Measurements from ENCODE around the gene S100A5.
"Not testable (repeated sequence)": the region's sequence is repeated elsewhere in the genome, so short reads cannot be mapped to it uniquely, and the experiment has no call there.

Gene S100A5

DNA sequence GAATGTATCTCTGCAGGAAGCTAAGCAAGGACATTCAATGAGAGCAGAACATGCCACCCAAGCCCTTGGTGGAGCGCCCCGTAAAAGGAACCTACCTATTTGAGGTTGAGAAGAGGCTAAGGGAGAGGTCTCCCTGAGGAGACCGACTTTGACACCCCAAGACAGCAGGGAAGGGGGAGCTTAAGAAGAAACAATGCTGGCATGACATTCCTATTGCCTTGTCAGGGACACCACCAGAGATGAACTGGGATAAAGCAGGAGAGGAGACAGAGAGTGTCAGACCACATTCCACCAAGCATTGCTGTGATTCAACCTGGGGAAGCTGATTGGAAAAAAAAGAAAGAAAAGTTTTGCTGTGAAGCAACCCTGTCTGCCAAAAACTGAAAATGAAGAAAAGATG lies 38.2 kb upstream of the S100A5 start:
- TF ChIP-seq, protein P1, sequence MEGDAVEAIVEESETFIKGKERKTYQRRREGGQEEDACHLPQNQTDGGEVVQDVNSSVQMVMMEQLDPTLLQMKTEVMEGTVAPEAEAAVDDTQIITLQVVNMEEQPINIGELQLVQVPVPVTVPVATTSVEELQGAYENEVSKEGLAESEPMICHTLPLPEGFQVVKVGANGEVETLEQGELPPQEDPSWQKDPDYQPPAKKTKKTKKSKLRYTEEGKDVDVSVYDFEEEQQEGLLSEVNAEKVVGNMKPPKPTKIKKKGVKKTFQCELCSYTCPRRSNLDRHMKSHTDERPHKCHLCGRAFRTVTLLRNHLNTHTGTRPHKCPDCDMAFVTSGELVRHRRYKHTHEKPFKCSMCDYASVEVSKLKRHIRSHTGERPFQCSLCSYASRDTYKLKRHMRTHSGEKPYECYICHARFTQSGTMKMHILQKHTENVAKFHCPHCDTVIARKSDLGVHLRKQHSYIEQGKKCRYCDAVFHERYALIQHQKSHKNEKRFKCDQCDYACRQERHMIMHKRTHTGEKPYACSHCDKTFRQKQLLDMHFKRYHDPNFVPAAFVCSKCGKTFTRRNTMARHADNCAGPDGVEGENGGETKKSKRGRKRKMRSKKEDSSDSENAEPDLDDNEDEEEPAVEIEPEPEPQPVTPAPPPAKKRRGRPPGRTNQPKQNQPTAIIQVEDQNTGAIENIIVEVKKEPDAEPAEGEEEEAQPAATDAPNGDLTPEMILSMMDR (IDR thresholded peaks at IDR 0.05; ENCODE audit: insufficient read depth, low read depth, low read length, missing control alignments) = no peak
- H3K4me3 ChIP-seq (ENCODE audit: low read length) = no peak overlapping the region
- DNase-seq (ENCODE audit: low read depth) = no peak

DNA sequence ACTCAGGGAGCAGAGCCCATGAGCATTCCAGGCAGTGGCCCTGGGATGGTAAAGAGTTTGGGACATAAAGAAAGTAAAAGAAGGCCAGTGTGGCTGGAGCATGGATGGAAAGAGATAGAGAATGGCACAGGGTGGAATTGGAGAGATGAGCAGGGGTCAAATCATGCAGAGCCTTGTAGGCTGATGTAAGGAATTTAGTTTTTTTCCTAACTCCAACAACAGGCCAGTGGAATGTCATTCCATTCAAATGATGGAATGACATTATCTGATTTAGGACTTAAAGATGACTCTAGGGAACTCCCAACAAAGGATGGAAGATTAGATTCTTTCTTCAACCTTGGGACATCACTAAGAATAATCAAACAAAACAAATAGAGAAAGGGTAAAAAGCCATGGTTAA lies 37.8 kb upstream of the S100A5 start:
- no peak for DNase-seq (ENCODE audit: low read depth)
- TF ChIP-seq, protein P1 (IDR thresholded peaks at IDR 0.05; ENCODE audit: insufficient read depth, low read depth, low read length, missing control alignments) = no peak
- no peak overlapping the region for H3K4me3 ChIP-seq (ENCODE audit: low read length)

DNA sequence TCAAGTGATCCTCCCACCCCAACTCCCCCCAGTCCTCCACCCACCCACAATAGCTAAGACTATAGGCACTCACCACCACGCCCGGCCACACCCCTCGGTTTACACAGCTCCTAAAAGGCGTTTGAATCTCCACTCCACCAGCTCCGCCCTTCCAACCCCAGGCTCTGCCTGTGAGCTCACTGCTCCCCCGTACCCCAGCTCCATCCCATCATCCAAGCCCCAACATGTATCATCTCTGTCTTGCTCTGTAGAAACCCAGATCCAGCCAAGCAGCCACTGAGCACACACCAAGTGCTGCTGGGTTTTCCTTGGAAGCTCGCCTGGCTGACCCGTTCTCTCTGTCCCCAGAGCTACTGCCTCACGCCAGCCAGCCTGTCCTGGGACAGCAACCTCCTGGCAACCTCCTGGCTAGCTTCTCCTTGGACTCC lies 36.9 kb upstream of the S100A5 start:
- DNase-seq (ENCODE audit: low read depth) = peak; percentile 66
- H3K4me3 ChIP-seq (ENCODE audit: low read length) = no peak overlapping the region
- TF ChIP-seq, protein P1 (IDR thresholded peaks at IDR 0.05; ENCODE audit: insufficient read depth, low read depth, low read length, missing control alignments) = no peak

DNA sequence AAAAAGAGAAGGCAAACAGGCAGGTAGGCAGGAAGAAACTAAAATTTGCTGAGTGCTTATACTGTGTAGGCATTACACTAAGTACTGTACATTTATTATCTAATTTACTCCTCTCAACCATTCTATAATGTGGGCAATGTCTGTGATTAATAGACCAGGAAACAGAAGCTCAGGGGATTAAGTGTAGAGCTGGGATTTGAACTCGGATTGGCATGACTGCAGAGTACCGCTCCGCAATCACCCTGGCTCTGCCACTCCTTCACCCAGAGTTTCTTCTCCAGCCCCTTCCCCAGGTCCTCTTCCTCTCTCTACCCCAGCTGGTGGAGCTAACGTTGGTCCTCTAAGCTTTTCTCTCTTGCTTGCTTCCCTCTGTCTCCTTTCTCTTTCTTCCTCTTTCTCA lies 36.4 kb upstream of the S100A5 start:
- H3K4me3 ChIP-seq (ENCODE audit: low read length) = no peak overlapping the region

DNA sequence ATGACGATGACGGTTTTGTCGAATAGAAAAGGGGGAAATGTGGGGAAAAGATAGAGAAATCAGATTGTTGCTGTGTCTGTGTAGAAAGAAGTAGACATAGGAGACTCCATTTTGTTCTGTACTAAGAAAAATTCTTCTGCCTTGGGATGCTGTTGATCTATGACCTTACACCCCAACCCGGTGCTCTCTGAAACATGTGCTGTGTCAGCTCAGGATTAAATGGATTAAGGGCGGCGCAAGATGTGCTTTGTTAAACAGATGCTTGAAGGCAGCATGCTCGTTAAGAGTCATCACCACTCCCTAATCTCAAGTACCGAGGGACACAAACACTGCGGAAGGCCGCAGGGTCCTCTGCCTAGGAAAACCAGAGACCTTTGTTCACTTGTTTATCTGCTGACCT lies 34.8 kb upstream of the S100A5 start:
- H3K4me3 ChIP-seq (ENCODE audit: low read length); DNase-seq (ENCODE audit: low read depth): not testable (repeated sequence)

More for the DNA sequence above, 36.4 kb upstream of the S100A5 start:
- TF ChIP-seq, protein P1 (IDR thresholded peaks at IDR 0.05; ENCODE audit: insufficient read depth, low read depth, low read length, missing control alignments) = no peak
- no peak for DNase-seq (ENCODE audit: low read depth)

DNA sequence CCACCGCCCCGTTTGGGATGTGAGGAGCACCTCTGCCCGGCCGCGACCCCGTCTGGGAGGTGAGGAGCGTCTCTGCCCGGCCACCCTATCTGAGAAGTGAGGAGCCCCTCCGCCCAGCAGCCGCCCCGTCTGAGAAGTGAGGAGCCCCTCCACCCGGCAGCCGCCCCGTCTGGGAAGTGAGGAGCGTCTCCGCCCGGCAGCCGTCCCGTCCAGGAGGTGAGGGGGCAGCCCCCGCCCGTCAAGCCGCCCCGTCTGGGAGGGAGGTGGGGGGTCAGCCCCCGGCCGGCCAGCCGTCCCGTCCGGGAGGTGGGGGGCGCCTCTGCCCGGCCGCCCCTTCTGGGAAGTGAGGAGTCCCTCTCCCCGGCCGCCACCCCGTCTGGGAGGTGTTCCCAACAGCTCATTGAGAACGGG lies 34.4 kb upstream of the S100A5 start:
- DNase-seq (ENCODE audit: low read depth); H3K4me3 ChIP-seq (ENCODE audit: low read length): not testable (repeated sequence)

DNA sequence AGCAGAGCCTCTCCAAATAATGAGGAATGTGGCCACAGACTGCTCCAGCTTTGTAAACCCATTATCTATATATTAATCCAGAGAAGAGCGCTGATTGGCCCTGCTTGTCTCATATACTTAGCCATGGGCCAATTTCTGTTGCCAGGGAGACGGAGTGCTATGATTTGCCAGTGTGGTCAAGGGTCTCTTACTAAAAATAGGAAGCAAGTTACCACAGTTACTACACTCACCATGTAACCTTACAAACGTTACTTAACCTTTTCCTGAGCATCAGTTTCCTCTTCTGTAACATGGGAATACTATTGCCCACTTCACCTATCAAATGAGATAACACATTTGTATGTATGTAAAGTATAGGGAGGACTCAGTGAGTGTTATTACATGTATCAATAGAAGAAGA lies 32.6 kb upstream of the S100A5 start:
- TF ChIP-seq, protein P1 (IDR thresholded peaks at IDR 0.05; ENCODE audit: insufficient read depth, low read depth, low read length, missing control alignments) = no peak
- no peak overlapping the region for H3K4me3 ChIP-seq (ENCODE audit: low read length)
- DNase-seq (ENCODE audit: low read depth) = no peak

DNA sequence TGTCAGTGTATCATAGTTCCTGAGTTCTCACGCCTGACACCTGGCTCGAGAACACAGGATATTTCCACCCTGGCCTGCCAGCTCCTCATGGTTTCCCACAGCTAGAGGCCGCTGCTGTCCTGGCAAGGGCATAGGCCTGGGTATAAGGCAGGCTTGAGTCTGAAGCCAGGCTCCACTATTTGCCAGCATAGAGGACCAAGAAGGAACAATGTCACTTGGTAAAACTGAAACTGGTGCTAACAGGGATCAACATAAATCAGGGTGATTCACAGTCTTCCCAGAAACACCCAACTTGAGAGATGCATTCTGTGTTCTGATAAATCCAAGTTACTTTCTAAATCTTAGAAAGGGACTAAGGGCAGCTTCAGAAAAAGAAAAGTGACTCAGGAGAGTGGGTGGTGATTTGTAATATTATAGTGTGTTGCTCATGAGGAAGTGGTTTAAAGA lies 31.9 kb upstream of the S100A5 start:
- no peak overlapping the region for H3K4me3 ChIP-seq (ENCODE audit: low read length)
- peak; percentile 85 for DNase-seq (ENCODE audit: low read depth)
- TF ChIP-seq, protein P1 (IDR thresholded peaks at IDR 0.05; ENCODE audit: insufficient read depth, low read depth, low read length, missing control alignments) = peak; percentile 95
